NB4 (cell line): ENCODE data around the gene PUSL1.

Source experiments
- DNase-seq: peaks from one replicate; pipeline ENCODE4 v3.0.0; 2010; ENCODE audit warnings: low read depth
- H3K4me3 ChIP-seq: one replicate; pipeline ENCODE4 v1.5.1; 2011; ENCODE audit warnings: mild to moderate bottlenecking, low read depth, low read length, moderate library complexity
- MYC ChIP-seq: IDR thresholded peaks from 2 replicates; pipeline ENCODE4 v1.6.1; 2011; ENCODE audit warnings: low read depth, low read length
- POLR2A ChIP-seq: IDR thresholded peaks from 2 replicates; pipeline ENCODE4 v1.6.1; 2011; ENCODE audit warnings: mild to moderate bottlenecking; ENCODE audit not compliant: insufficient read length; ENCODE audit errors: extremely low read depth
- TF ChIP-seq, protein P1 (sequence below): IDR thresholded peaks from 2 replicates; pipeline ENCODE4 v1.6.1; 2011; ENCODE audit warnings: low read depth, low read length
- TF ChIP-seq, protein P2 (sequence below): IDR thresholded peaks from one replicate; pipeline ENCODE4 v1.5.1; 2012; ENCODE audit warnings: low read depth, low read length

PUSL1 gene

DNA sequence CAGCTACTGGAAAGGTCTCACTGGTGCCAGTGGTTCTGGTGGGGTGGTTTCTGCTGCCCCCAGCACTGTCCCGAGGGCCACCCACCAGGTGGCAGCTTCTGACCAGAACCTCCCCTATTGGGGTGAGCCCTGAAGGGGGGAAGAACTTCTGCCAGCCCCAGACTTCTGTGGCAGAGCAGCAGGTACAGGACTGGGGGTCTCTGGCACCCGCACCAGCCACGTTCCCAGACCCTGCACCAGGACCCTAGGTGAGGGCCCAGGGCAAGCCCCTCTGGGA lies 1.6 kb downstream of the PUSL1 start:
- TF ChIP-seq MYC (no peak), POLR2A (no peak)
- TF ChIP-seq, protein P1, sequence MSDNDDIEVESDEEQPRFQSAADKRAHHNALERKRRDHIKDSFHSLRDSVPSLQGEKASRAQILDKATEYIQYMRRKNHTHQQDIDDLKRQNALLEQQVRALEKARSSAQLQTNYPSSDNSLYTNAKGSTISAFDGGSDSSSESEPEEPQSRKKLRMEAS, result no peak
- TF ChIP-seq, protein P2, sequence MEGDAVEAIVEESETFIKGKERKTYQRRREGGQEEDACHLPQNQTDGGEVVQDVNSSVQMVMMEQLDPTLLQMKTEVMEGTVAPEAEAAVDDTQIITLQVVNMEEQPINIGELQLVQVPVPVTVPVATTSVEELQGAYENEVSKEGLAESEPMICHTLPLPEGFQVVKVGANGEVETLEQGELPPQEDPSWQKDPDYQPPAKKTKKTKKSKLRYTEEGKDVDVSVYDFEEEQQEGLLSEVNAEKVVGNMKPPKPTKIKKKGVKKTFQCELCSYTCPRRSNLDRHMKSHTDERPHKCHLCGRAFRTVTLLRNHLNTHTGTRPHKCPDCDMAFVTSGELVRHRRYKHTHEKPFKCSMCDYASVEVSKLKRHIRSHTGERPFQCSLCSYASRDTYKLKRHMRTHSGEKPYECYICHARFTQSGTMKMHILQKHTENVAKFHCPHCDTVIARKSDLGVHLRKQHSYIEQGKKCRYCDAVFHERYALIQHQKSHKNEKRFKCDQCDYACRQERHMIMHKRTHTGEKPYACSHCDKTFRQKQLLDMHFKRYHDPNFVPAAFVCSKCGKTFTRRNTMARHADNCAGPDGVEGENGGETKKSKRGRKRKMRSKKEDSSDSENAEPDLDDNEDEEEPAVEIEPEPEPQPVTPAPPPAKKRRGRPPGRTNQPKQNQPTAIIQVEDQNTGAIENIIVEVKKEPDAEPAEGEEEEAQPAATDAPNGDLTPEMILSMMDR, result no peak
- no peak for DNase-seq
- H3K4me3 ChIP-seq, result no peak overlapping the region

DNA sequence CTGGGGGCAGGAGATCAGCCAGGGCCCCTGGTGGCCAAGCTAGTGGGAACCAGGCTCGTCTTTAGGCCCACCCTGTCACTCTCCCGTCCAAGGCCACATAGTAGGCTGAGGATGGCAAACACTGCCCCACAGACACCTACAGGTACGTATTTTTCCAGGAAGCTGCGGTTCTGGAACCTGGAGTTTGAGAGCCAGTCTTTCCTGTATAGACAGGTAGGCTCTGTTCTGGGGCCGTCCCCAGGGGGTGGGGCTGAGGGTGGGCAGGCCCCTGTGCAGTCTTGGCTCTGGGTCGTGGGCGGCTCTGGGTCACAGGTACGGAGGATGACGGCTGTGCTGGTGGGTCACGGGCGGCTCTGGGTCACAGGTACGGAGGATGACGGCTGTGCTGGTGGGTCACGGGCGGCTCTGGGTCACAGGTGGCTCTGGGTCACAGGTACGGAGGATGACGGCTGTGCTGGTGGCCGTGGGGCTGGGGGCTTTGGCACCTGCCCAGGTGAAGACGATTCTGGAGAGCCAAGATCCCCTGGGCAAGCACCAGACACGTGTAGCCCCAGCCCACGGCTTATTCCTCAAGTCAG lies 2.2 kb downstream of the PUSL1 start:
- H3K4me3 ChIP-seq, result no peak overlapping the region
- DNase-seq, result no peak
- TF ChIP-seq POLR2A, result no peak
- TF ChIP-seq, protein P1, result no peak
- TF ChIP-seq, protein P2, result no peak
- TF ChIP-seq MYC, result no peak

DNA sequence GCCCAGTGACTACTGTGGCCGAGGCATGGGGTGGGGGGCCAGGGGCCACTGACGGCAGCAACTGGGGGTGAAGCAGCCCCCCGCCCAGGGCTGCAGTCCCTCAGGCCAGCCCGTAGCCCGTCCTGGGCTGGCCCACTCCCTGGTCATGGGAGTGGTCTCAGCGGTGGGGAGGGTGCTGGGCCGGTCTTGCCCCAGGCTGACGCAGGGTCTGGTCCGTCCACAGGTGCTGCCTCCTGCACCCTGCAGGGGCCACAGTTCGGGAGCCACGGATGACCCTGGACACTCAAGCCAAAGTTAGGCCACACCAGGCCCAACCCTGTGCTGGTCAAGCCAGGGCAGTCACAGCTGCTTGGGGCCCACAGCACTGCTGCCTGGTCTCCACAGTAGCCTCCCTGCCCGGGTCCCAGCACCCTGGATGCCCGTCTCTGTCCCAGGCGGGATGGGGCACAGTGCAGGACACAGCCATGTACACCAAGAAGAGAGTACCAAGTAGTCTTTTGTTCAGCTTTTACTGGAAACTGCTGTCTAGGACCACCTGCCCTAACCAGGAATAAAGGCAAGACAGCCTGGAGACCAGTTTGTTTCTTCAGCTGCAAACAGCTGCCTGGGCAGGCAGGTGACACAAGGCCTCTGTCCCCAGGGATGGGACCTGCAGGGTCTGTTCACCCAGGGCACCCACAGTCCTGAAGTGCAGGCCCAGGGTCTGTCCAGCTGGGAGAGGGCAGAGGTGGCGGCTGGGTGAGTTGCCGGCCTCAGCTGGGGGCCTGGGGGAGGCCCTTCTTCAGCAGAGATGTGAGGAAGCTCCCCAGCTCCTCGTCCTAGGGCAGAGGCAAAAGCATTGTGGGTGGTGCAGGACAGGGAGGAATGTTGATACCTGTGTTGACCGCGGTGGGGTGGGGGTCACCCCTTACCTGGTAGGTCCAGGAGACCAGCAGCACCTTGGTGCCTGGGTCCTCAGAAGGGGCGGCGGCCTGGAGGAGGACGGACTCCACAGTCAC lies 3.0 kb downstream of the PUSL1 start:
- H3K4me3 ChIP-seq, result no peak overlapping the region
- no peak for DNase-seq
- TF ChIP-seq MYC (no peak), POLR2A (no peak)
- TF ChIP-seq, protein P1, result no peak
- TF ChIP-seq, protein P2, result no peak

DNA sequence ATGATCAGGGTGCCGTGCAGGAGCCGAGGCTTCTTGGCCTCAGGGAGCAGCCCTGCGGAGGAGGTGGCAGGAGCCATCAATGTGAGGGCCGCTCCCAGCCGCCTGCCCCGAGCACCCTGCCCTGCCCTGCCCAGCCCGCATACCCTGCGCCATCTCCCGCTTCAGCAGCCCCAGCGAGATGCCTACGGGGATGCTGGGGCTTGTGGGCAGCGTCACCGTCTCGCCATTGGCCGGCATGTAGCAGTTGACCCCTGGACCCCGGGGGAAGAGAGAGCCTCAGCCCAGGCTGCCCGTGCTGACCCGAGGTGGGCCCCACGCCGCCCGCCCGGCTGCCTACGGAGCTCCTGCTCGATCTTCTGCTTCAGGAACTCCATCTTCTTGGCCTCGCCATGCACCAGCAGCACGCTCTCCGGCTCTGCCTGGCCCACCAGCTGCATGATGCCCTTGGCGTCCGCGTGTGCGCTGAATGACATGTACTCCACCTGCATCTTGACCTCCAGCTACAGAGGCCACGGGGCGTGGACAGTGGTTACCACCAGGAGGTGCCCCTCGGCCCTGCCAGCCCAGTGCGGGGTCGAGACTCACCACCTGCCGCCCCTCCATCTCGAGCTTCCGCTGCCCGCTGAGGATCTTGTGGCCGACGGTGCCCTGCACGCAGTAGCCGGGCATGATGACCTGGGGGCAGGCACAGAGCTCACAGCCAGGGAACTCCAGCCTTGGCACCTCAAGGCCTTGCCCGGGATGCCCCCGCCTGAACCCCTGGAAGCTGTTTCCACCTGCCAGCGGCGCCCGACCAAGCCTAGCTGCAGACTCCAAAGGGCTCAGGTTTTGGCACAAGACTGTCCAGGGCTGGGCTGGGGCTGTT lies 4.3 kb downstream of the PUSL1 start:
- TF ChIP-seq, protein P1, result no peak
- TF ChIP-seq POLR2A, result no peak
- TF ChIP-seq, protein P2, result no peak
- no peak for TF ChIP-seq MYC
- no peak for DNase-seq
- H3K4me3 ChIP-seq, result no peak overlapping the region

DNA sequence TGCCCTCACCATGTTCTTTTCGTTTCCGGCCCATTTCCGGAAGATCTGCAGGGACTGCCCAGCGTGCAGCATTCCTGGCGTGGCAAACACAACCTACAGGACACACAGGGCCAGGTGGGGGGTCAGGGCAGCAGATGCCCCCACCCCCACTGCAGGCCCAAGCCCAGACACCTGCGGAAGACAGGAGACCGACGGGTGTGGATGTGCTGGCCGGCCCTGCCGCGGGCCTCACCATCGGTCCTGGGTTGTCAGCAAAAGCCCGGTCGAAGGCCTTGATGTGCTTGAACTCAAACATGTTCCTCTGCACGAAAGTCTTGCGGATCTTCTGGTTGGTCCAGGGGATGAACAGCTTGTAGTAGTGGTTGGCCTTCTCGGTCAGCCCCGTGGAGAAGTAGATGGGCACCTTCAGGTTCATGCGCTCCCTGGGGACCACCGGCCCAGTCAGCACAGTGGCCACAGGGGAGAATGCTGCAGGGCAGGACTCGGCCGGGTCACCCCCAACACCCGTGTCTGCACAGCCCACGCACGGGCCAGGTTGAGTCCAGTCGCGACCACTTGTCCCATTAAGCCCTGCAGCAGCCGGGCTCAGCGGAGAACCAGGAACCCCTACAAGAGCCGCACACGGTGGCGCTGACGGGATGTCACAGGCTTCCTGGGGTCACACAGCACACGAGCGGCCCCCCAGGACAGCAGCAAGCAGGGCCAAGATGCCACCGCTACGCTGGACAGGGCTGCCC lies 5.3 kb downstream of the PUSL1 start:
- no peak overlapping the region for H3K4me3 ChIP-seq
- TF ChIP-seq POLR2A, result peak; percentile 6
- TF ChIP-seq, protein P2, result no peak
- DNase-seq, result no peak
